ENCODE data around the gene PEF1.

The PEF1 gene

DNA sequence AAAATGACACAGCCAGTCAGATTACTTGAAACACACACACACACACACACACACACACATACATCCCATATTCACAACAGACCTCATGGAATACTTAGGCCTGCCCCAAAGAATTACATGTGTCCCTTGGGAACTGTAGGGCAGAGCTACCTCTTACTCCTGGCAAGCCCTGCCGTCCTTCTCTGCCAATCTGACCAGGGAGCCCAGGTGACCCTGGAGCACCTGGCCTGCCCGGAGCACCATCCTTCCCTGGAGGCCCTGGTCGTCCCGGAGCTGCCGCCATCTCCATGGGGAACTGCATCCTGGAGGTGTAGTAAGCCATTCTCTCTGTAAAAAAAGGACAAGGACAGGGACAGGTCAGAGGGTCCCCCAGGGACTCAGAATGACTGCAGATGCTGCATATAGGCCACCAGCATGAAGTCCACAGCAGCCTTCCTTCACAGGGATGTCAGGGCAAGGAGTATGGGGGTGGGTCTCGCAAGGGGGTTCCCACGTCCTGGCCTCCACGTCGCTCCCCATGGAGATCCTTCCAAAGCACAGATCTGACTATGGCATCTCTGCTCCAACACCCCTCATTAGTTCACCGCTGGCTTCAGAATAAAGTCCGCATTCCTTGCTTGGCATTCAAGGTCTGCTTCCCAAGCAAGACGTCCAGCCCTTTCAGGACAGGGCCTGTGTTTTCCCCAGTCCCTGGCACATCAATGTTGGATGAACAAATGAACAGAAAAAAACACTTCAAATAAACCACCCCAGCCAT is 9.2 kb upstream of the PEF1 start:
- no peak overlapping the region for H3K4me3 ChIP-seq (ENCODE audit: control insufficient read depth, low read depth, low read length)
- DNase-seq (ENCODE audit: low read depth): no peak
- TF ChIP-seq, protein P1, sequence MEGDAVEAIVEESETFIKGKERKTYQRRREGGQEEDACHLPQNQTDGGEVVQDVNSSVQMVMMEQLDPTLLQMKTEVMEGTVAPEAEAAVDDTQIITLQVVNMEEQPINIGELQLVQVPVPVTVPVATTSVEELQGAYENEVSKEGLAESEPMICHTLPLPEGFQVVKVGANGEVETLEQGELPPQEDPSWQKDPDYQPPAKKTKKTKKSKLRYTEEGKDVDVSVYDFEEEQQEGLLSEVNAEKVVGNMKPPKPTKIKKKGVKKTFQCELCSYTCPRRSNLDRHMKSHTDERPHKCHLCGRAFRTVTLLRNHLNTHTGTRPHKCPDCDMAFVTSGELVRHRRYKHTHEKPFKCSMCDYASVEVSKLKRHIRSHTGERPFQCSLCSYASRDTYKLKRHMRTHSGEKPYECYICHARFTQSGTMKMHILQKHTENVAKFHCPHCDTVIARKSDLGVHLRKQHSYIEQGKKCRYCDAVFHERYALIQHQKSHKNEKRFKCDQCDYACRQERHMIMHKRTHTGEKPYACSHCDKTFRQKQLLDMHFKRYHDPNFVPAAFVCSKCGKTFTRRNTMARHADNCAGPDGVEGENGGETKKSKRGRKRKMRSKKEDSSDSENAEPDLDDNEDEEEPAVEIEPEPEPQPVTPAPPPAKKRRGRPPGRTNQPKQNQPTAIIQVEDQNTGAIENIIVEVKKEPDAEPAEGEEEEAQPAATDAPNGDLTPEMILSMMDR (conservative IDR thresholded peaks at IDR 0.05; ENCODE audit: control insufficient read depth, insufficient read depth, low read depth, low read length): no peak

- no peak for DNase-seq (ENCODE audit: low read depth)
- no peak overlapping the region for H3K4me3 ChIP-seq (ENCODE audit: control insufficient read depth, low read depth, low read length)
- TF ChIP-seq, protein P1 (conservative IDR thresholded peaks at IDR 0.05; ENCODE audit: control insufficient read depth, insufficient read depth, low read depth, low read length): no peak
Observed at GRCh38 chr1:31652891-31653499, 8.3 kb upstream of the PEF1 start.

DNA sequence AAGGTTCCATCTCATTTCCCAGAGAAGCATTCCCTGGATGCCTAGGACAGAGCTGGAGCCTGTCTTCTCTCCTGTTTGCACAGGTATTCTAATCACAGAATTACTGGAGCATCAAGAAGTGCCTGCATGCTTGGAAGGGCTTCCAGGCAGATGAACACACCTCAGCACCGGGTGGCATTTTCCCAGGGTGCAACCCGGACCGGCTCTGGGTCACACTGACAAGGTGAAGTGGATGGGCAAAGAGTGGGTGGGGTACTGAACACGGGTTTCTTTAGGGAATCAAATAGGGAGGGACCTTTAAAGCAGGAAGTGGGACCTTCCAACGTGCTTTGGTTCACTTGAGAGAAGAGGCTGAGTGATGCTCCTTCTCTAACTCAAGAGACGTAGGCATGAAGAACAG is 7.1 kb upstream of the PEF1 start:
- DNase-seq (ENCODE audit: low read depth): no peak
- TF ChIP-seq, protein P1 (conservative IDR thresholded peaks at IDR 0.05; ENCODE audit: control insufficient read depth, insufficient read depth, low read depth, low read length): no peak
- no peak overlapping the region for H3K4me3 ChIP-seq (ENCODE audit: control insufficient read depth, low read depth, low read length)

GRCh38 chr1:31651089-31651420 is 6.4 kb upstream of the PEF1 start:
- DNase-seq (ENCODE audit: low read depth): no peak
- TF ChIP-seq, protein P1 (conservative IDR thresholded peaks at IDR 0.05; ENCODE audit: control insufficient read depth, insufficient read depth, low read depth, low read length): no peak

GRCh38 chr1:31650161-31651088 is 5.7 kb upstream of the PEF1 start:
- TF ChIP-seq, protein P1 (conservative IDR thresholded peaks at IDR 0.05; ENCODE audit: control insufficient read depth, insufficient read depth, low read depth, low read length): no peak
- H3K4me3 ChIP-seq (ENCODE audit: control insufficient read depth, low read depth, low read length): no peak overlapping the region

More at GRCh38 chr1:31651089-31651420, 6.4 kb upstream of the PEF1 start:
- no peak overlapping the region for H3K4me3 ChIP-seq (ENCODE audit: control insufficient read depth, low read depth, low read length)

DNA sequence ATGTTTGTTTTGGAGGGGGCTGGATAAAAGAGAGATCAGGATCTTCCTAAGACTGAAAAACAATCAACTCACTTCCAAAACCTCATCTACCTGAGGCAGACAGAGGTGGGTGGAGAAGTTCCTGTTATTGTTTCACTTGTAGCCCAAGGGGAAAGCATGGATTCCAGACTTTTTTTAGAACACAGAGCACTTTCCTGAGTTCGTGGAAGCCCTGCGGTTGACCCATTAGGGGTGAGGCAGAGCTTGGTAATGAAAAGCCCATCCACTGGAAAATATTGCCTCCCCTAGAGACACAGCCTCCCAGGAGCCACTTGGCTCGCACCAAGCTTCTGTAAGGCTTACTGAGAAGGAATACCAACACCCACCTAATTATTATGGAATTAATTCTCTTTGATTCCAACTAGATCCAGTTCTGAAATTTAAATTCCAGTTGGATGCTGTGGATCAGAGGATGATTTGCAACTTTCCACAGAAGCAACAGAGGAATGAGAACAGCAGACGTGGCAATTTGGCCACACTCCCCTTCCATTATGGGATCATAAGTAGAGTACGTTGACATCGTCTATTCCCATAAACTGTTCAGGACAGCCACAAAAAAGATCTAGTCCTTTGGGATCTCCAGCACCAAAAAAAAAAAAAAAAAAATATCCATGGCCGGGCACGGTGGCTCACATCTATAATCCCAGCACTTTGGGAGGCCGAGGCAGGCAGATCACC is 4.1 kb upstream of the PEF1 start:
- TF ChIP-seq, protein P1 (conservative IDR thresholded peaks at IDR 0.05; ENCODE audit: control insufficient read depth, insufficient read depth, low read depth, low read length): no peak
- no peak for DNase-seq (ENCODE audit: low read depth)
- H3K4me3 ChIP-seq (ENCODE audit: control insufficient read depth, low read depth, low read length): no peak overlapping the region

More at GRCh38 chr1:31650161-31651088, 5.7 kb upstream of the PEF1 start:
- peak; percentile 53 for DNase-seq (ENCODE audit: low read depth)
